GM23248 (cell line): ENCODE results near the gene GALNT5.

Source experiments
- EZH2 ChIP-seq: fragments of 200-600 bp; sonication (generic); IDR thresholded peaks from 2 replicates; pipeline ENCODE4 v1.6.1; 2018; ENCODE audit warnings: antibody characterized with exemption, mild to moderate bottlenecking; ENCODE audit not compliant: insufficient read depth, poor library complexity, severe bottlenecking
- EZH2phosphoT487 ChIP-seq: fragments of 200-600 bp; sonication (generic); IDR thresholded peaks from 2 replicates; pipeline ENCODE4 v1.6.1; 2018; ENCODE audit warnings: antibody characterized with exemption, moderate library complexity, mild to moderate bottlenecking, low read depth; ENCODE audit not compliant: insufficient read depth

GRCh38 chr2:157359628-157360027, 102.1 kb downstream of the GALNT5 start:
- TF ChIP-seq EZH2 = no peak
- no peak for TF ChIP-seq EZH2phosphoT487
